Fibroblast of skin of left biceps (primary cell): ENCODE measurements around the gene CUBN.

Source experiments
- DNase-seq, 2 experiments: peaks; one replicate each; pipeline ENCODE4 v3.0.0-alpha.2; 2013; ENCODE audit warnings: low read depth in 2 of 2

Gene CUBN

DNA sequence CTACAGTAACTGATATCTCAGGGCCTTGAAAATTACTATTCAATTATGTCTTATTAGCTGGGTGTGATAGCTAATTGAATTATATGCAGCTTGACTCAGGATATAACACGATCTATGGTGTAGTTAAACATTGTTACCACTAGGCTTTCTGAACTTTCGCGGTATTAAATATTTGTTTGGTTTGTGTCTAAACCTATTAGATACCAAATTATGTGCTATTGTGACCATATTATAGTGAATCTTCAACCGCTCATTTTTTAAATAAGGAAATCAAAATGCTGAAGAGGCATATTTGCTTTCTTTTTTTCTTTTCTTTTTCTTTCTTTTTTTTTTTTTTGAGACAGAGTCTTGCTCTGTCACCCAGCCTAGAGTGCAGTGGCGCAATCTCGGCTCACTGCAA is 213.1 kb downstream of the CUBN start:
- no peak for DNase-seq

DNA sequence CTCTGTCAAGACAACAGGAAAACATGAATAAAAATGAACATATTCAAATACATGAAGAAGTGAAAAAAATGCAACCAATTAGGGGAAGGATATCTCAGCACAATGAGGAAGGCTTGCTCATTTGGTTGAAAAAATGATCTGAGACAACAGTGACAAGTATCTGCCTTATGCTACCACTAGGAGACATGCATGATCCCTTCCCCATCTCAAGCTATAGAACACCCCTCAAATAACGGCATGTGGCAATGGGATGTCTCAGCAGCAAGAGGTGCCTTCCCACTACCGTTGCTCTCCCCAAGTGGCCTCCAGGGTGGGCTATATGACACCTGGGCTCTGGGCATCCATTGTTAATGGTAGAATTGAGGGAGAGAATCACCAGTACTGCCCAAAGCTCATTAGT is 214.3 kb downstream of the CUBN start:
- DNase-seq: no peak

DNA sequence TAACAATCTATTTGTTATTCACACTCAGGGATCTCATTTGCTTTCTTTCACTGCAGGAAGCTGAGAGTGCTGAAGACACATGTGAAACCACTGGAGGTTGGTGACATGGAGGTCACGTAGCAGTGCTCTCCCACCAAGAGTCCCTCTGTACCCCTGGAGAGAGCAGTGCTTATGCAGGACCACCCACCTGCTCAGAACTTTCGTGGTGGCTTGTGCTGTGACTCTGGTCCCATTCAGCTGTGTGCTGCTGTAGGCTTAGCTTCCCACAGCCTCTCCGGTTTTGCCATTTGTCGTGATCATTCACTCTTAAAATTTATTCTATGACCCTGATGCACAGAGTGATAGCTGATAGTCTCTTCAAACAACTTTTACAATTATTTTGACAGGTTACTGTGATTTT is 216.3 kb downstream of the CUBN start:
- no peak for DNase-seq

DNA sequence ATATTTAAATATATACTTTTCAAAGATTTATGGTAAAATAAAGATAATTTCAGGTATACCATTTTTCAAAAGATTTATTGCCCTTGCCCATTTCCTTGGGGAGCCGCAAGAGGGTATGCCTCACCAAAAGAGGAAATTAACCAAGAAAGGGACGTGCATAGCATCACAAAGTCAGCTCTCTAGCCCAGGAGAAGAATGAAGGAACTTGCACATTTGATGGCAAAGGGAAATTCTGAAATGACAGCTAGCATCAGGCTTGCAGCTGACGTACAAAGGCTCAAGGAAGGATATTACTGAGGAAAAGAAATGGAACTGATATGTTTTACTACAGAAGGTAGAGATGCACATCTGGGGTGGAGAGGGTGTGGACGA is 218.8 kb downstream of the CUBN start:
- no peak for DNase-seq

DNA sequence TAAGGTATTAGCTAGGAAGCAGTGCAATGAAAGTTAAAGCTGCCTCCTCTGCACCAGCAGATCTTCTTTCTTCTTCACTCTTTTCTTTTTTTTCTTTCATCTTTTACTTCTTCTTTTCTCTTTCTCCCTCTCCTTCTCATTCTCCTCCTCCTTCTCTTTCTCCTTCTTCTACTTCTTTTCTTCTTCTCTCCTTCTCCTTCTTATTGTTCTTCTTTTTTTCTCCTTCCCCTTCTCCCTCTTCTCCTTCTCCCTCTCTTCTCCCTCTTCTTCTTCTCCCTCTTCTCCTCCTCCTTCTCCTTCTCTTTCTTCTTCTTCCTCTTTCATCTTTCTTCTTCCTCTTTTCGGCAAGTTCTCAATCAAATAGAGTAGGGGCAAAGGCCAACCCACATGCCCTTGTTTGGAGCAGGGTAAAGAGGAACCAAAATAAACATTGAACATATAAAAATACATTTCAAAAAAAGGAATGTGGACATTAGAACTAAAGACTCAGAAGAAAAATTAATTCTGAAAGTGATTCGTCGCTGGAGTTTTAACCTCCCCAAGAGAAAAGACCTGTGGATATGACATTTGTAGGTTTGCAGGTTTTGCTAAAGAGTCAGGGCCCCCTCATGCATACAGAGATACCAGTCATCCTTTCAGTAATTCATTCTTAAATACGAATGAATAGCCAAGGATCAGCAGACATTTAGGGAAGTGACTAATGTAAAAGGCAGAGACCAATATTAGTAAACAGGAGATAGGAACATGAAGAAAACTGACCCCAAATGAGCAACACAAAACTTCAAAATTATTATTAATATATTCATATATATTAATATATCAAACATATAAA is 219.4 kb downstream of the CUBN start:
- DNase-seq: no peak

DNA sequence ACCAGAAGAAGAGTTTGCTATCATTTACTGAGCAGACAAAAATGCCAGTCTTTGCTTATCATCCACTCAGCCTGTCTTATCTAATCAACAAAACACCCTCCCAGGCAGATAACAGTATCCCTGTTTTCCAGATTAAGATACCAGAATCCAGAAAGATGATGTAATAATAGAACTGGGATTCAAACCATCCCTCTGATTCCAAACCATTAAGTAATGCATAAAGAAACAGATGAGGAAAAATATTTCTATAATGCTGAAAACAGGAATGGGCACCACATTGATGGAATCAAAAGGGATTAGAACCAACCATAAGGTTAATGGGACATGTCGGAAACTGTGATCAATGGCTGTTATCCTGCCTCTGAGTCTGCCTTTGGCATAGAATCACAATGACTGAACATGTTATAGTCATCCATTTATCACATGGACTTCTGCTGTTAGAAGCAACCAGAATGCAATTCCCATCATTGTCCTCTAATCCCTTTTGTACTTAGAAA is 220.3 kb downstream of the CUBN start:
- DNase-seq: peak; percentile 64 to 65

DNA sequence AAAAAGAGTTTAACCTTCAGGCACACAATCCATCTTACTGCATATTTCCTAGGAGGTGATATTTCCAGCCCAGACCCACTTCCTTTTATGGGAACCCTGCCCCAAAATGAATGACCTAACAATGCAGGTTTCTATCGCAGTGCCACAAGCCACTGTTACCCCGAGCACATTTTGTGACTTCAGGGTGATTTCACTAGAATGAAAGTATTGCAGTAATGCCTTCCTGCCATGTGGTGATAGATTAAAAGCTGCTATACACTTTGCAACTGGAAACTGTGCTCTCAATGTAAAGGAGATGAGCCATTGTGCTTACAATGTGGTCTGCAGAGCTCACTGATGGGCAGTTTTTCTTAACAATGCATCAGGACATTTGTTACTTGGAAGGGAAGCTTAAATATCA is 221.9 kb downstream of the CUBN start:
- no peak for DNase-seq

DNA sequence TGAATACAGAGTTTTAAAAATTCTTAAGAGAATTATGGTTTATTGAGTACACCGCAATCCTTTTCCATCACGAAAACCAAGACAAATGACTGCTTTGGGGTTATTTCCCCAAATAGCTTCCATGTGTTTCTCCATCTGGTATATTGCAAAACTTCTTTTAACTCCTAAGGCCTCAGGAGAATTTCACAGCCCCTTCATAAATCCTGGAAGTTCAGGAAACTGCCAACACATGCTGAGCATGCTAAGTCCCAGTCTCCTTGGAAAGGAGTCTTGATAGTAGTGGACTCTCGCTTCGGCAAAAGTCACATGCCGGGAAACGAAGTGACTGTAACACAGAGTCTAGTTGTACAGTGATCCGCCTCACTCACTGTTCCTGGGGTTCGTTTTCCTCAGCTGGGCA is 224.3 kb downstream of the CUBN start:
- DNase-seq: peak; percentile 92 to 93

DNA sequence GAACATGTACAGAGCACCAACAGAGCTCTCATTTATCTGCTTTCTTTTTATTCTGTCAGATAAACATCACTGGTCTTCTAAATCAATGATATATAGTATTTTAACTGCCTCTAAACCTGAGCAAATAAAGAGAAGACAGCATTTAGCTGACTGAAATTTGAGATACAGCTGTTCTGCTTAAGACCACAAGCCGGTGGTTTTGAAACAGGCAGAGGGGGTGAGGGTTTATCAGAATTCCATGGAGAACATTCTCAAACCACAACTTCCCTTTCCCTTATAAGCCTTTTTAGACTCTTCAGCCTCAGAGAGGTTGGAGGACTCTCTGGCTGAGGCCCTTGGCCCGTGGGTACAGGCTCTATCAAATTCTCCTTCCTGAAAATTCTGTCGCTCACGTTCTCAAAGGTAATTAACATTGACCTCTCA is 225.0 kb downstream of the CUBN start:
- DNase-seq: peak; percentile 91 to 95

DNA sequence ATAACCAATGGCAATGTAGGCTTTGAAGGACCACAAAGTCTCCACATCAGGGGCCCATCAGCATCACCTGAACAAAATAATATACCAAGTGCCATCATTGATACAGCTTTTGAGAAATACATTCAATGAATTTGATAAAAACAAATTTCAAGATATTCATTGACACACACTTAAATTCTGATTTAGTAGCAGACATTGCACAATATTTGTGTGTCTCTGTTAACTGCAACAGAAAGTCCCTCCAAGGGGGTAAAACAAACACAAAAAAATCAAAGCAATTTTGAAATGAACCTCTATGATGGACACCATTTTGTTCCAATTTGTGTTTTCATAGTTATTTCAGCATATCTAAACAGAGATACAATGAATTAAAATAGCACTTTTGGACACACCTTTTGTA is 225.6 kb downstream of the CUBN start:
- no peak for DNase-seq

DNA sequence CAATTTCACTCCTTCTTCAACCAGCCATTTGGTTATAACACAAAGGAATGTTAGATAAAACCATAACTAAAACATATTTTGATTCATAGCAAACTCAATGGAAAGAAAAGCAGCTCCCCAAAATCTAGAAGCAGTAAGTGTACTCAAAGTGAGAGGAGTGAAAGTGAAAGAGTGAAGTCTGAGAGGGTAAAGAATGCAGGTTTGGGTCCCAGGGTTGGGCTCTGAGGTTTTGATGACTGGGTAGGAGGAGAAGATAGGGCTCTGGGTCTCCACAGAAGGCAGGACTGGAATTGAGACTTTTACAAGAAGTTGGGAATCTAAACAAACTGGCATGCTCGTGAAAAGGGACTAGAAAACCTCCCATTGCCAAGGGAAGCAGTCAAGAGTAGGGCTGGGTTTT is 227.0 kb downstream of the CUBN start:
- DNase-seq: no peak

DNA sequence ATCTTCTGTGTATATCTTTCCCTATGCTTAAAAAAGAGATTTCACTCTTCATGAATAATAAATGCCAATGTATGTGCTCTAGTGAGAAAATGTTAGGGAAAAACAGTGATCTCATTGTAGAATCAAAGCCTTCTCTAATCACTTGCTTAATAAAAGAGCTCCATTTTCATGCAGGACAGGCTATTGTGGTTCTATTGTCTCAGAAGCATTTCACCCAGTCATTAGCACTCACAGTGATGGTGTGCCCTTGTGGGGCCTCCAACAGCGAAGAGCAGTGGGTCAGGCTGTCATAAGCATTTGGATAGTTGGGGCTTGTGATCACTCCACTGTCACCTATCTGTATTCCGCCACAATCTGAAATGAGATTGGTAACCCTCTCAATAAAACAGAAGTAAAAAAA is 228.5 kb downstream of the CUBN start:
- DNase-seq: no peak

DNA sequence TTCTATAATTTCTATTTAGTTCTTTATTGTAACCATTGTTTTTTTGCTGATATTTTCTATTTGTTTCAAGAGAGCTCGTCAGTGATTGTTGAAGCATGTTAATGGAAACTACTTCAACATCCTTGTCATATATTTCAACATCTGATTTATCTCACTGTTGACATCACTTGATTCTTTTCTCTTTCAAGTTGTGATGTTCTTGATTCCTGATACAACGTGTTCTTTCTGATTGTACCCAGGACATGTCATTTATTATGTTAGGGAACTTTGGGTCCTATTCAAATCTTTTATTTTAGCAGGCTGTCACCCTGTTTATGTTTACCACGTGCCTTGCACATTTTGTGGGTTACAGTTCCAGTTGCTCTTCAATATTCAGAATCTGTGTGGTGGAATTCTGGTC is 232.6 kb downstream of the CUBN start:
- DNase-seq: no peak

DNA sequence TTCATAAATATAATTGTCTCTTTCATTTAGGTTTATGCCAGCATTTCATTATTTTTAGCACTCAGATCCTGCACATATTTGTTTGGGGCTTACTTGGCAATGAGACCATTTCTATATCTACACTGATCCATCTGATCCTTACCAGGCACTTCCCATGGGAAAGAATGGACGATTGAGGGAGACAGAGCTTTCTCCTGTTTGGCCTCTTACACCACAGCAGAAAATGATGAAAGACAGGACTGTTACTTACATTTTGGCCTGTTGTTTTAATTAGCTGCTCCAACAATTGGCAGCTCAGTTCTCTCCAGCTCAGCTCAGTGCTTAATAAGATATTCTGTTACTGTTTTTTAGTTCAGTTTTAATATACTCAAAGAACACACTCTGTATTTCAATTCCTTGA is 234.8 kb downstream of the CUBN start:
- DNase-seq: no peak

DNA sequence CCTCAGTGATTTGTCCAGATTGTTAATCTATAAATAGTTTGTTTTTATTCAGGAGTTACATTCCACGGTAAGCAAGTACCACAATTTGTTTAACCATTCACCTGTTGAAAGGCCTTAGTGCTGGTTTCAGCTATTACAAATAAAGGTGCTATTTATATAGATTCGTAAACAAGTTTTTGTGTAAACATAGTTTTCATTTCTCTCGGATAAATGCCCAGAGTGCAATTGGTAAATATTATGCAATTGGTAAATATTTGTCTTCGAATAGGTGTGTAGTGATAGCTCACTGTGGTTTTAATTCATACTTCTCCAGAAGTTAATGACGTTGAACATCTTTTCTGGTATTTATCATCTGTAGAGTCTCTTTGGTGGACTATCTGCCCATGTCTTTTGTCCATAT is 235.9 kb downstream of the CUBN start:
- DNase-seq: no peak

DNA sequence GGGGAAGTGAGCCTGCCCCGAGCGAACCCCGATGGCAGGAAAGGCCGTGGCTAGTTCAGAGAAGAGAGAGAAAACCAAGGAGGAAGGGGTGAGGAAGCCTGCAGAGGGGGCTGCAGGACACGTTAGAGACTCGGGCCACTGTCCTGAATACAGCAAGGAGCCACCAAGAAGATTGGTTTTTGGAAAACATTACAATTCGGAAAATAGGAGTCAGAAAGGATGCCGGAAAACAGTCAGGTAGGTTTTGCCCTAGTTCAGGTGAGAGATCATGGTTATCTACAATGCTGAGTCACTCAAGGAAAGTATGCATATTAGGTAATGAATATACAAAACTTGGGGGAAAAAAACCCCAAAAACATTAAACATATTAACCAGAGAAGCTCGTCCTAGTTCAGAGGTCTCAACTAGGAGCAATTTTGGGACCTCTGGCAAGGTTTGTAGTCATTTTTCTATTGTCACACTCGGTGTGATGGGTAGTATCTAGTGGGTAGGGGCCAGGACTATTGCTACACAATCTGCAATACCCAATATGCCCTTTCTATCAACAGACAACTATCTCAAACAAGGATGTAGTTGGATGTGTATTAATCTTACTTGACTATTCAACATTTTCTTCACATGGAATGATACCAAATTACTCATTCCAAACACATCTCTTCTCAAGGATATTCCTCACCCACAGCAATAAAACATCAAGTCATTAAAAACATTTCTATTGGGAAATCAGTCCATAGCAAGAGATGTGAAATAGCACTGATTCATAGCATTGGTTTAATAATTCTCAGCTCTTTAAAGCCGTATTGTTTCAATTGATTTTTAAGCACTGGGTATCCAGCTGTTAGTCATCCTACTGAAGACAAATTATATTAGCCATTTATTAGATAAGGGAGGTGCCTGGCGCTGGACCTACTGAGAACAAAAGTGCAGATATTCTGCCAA is 238.0 kb downstream of the CUBN start:
- DNase-seq: peak; percentile 86 to 93

DNA sequence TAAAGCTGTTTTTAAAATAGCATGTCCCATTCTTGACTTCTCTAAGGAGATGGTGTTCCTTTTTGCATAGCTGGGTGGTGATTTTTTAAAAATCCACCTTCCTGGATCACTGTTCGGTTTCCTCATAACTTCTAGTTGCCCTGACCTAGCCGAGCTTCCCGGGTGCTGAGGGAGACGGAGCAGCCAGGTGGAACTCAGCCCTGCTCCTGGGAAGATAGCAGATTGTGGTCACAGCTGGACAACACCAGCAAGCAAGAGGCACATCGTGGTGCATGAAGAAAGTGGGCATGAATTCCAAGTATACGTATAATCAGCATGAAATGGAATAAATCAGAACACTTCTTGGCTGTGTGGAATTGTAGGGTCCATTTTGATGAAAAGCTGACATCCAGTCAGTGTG is 238.9 kb downstream of the CUBN start:
- DNase-seq: no peak

DNA sequence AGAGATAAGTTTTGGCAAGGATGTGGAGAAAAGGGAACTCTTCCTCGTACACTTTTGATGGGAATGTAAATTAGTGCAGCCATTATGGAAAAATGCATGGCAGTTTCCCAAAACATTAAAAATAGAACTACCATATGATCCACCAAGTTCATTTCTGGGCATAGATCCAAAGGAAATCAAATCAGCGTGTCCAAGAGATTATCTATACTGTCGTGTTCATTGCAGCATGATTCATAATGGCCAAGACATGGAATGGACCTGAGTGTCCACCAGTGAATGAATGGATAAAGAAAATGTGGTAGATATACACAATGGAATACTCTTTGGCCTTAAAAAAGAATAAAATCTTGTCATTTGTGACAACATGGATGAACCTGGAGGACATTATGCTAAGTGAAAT is 242.0 kb downstream of the CUBN start:
- DNase-seq: peak; percentile 88

DNA sequence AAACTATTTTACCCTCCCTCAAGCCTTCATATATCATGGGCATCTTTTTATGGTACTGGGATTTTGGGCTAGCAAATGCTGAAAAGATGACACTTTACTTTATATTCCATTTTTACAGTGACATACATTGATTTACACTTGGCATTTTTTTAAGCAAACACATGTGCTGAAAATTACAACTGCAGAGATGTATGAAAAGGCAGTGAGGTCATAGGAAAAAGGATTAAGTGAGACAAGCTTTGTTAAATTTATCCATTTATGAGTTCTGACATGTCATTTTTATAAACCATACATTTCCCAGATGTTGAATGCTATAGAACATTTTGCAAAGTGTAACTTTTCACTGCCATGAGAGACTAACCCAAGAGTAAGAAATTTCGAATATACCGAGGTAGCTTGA is 243.6 kb downstream of the CUBN start:
- DNase-seq: peak in 1 of 2 experiments; percentile 37

DNA sequence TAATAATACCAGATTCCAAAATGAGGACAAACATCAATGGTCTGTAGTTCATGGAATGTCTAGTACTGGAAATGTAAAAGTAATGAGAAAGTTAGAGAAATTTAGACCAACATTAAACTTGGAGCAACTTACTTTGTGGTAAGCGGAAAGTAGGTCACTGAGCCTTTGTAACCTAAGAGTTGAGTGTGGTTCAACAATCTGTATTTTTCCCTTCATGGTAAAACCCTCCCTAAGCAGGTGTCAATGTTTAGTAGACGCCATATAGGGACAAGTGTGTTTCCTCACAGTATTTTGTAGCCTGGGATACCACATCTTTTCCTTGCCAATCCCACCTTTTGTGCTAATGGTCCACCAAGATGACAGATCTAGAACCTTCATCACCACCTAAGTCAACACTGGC is 245.1 kb downstream of the CUBN start:
- DNase-seq: no peak

DNA sequence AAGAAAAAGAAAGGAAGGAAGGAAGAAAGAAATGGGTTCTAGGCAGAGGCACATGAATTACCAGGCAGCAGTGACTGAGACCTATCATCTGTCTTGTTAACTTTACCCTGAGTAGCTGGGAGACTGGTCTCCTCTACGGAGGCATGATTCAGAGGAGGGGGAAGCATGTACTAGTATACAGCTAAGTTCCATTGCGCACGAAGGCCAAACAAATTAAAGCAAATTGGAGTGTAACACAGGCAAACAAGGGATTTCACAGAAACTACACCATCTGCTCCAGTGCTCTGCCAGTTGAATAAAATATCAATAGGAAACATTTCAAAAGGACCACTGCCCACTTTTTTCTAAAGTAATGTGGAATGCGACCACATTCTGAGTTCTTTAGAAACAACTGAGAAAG is 246.5 kb downstream of the CUBN start:
- no peak for DNase-seq

DNA sequence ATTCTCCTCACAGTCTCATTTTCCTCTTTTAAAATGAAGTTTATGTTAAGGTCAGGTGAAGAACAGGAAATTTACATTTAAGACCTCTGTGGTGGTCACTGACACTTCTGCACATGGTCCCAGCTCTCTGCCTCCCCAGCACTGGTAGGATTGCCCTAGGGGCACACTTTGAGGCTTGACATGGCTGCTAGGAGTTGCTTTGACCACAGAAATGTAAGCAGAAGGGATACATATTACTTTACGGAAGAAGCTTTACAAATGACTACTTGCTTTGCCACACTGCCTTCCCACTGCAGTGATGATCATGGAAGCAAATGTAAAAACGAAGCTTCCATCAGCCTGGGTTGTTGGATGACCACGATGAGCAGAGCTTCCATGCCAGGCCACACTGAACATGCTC is 259.3 kb downstream of the CUBN start:
- DNase-seq: no peak

DNA sequence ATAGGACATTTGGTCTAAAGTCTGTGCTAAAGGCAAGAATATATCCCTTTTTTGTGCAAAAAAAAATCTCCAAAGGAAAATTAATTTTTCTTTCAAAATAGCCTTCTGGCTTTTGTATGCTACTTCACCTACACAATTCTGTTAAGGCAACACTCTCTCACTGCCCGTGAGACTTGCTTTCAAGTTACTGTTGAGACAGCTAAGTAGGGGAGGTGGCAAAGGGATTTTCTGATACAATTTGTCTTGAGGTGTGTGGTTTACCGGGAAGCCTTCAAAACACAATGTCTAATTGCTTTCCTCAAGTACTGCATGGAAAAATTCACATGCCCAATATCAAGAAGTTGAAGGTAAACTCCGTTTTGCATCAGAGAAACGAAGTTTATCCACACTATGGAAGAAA is 261.6 kb downstream of the CUBN start:
- no peak for DNase-seq
